HG03045 (cell line): ENCODE measurements around the gene IL19.

Experiments used
- ATAC-seq: cut with Tn5 transposase; IDR thresholded peaks from one replicate; pipeline ENCODE4 v1.9.1; 2021; ENCODE audit warnings: mild to moderate bottlenecking, moderate library complexity; ENCODE audit not compliant: unreplicated experiment

Gene IL19

DNA sequence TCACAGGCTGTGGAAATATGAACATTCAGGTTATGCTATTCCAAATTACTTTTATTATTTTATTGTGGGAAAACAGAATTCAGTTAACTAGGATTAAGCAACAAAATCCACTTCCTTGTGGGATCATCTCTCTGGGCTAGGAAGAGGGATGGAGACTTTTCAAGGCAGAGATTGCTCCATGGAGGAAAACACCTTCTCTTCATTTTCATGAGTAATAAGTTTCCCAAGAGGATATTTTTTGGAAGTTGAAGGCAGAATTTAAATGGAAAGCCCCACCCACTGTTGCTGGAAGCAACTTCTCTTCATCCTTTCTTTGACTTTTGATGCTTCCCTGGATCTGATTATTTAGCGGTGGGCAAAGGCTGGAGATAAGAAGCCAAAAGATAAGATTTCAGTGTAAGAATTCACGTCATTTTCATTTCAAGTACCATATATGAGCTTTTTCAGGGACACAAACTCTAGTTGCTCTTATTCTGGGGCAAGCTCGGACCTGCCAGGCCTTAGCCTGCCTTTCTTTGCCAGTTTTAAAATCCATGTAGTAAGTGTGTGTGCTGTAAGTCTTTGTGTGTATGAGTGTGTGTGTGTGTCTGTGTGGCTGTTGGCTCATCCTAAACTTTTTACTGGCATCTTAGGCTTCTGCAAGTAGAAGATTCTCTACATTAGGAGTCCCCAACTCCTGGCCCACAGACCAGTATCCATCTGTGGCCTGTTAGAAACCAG, 114.9 kb downstream of the IL19 start:
- no peak for ATAC-seq

GRCh38 chr1:206886831-206887230, 116.3 kb downstream of the IL19 start:
- ATAC-seq, result no peak

DNA sequence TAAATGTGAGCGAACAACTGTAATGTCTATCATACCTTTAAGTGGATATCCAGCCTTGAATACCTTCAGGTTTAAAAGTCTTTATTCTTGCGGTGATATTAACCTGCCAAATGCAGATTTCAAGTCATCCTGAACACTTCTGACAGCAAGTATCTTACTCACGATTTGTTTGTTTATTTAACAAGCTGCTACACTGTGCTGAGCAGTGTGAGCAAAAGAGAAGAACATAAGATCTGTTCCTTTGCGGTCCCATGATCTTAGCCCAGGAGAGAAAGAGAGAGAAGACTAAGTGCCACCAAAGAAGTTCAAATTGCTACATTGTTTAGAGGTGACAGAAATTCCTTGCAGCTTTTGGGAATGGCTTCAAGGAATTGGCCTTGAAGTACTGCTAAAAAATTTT, 117.1 kb downstream of the IL19 start:
- ATAC-seq, result no peak

- no peak for ATAC-seq
Observed at GRCh38 chr1:206890125-206891060, 119.8 kb downstream of the IL19 start.

GRCh38 chr1:206891412-206891811, 120.8 kb downstream of the IL19 start:
- ATAC-seq, result no peak
